GM21717 (cell line): ENCODE data around the gene TAC4.
"Not testable (repeated sequence)": the region's sequence is repeated elsewhere in the genome, so short reads cannot be mapped to it uniquely, and the experiment has no call there.

ENCODE experiments used
- ATAC-seq: cut with Tn5 transposase; IDR thresholded peaks from one replicate; pipeline ENCODE4 v1.9.1; 2021; ENCODE audit warnings: mild to moderate bottlenecking, moderate library complexity; ENCODE audit not compliant: unreplicated experiment

Gene TAC4

DNA sequence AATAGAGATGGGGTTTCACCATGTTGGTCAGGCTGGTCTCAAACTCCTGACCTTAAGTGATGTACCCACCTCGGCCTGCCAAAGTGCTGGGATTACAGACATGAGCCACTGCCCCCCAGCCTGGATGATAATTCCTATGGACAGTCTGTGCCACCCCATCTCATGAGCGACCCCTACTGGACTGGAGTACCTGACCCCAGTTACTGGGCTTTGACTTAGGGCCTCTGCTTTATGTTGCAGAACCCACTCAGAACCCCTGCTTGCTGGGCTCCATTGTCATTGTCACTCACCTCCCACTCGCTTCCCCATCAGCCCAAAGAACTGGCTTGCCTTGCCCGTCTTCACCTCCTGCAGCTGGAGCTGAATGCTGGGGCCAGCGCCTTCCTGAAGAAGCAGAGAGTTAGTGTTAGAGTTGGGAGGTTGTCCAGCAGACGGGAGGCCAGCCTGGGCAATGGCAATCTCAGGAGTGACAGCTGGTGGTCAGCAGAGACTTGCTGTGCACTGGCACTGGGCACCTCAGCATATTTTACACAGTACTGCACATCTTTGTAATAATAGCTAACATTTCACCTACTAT, 4.0 kb downstream of the TAC4 start:
- ATAC-seq = no peak

DNA sequence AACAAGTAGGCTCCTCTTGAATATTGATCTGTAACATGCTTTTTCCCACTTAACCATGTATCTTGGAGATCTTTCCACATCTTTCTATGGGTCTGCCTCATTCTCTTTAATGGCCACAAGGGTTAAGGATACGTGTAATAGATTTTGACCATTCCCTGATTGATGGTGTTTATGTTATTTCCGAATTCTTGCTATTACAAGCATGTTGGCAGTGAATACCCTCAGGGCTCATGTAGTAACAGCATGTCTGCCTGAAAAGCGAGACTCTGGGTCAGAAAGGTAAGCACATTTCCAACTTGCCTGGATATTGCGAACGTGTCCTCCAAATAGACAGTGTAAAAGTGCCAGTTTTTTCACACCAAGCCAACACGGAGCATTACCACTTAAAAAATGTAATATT, 5.0 kb downstream of the TAC4 start:
- no peak for ATAC-seq

DNA sequence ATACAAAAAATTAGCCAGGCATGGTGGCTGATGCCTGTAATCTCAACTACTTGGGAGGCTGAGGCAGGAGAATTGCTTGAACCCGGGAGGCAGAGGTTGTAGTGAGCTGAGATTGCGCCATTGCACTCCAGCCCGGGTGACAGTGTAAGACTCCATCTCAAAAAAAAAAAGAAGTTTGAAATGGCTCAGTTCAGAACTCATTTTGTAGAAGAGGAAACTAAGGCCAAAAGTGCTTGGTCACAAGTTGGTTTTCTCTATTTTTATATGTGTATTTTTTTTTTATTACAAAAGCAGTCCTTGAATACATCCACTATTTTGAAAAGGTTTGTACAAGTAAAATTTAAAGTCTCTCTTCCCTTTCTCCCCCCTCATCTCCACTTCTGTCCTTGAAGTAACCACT, 5.5 kb downstream of the TAC4 start:
- no peak for ATAC-seq

DNA sequence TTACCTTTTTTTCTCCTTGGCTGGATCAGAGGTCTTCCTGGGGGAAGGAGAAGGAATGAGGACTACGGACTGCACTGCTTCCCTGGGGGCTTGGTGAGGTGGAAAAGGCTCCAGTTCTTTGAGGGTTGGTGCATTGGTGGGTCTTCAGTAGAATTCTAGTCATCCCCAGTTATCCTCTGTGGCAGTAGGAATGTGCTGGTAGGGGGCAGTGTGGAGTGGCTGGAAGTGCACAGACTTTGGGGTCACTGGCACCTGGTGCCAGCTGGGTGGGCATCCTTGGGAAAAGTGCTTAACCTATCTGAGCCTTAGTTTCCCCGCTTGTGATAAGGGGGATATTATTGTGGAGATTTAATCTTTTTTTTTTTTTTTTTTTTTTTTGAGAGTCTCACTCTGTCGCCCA, 6.3 kb downstream of the TAC4 start:
- no peak for ATAC-seq

DNA sequence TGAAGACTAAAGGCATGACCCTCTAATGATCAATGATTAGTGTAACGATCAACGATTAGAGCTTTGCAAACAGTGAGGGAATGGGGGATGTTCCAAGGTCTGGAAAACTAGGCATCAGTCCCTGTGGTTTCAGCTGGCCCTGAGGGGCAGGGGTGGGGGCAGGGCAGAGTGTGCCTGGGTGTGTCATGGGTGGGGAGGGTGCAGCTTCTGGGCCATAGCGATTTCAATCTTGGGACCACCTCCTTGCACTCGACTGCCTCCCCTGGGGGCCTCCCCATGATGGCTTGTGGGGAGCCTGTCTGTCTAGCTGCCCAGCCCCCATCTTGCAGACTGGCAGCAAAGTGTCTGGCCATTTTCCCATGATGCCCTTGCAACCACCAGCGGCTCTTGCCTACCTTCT, 8.4 kb downstream of the TAC4 start:
- ATAC-seq = no peak

DNA sequence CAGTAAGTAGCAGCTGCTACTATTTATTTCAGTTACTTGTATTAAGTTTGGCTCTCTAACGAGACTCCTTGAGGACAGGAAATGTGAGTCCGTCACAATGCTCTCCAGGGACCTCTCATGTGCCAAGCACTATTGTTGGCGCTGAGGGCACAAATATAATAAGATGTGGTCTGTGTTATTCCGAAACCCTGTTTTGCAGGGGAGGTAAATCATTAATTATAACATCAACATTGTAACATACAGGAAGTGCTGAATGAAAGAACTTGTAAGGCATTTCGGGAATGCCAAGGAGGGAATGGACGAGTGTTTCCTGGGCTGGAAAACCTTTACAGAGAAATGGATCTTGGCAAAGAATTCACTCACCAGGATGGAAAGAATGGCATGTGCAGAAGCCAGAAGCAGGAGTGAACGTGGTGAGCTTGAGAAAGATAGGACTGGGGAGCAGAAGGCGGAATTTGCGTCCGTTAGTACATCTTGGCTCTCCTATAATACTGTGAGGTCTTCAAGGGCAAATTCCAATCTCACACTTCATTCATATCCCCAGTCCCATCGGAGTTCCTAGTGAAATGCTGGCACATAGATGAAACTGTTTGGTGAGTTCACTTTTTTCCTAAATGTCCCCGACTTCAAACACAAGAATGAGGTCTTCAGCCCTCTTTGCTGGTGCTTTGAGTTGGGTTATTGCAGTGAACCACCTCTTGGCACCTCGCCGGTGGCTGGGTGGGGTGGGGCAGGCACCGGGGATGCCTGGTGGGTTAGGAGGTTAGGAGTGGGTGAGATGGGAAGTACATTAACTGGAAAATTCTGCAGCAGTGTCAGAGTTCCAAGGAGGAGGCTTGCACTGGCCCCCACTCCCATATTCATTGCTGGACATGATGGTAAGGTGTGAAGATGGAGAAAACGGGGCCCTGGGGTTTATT, 11.5 kb downstream of the TAC4 start:
- ATAC-seq = no peak

DNA sequence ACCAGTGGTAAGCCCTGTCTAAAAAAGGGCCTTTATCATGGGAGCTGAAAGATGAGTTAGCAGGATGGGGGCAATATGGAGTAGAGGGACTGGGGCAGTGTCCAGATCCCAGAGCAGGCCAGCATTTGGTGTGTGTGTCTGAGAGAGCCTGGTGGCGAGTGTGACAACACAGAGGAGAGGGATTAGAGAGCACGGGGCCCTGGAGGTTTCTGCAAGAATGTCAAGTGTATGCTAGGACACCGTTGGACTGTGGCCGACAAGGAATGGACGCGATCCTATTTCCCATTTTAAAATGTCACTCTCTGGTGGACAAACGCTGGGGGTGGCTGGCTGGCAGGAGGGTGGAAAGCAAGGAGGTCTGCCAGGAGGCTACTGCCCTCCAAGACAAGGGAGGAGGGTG, 12.4 kb downstream of the TAC4 start:
- no peak for ATAC-seq

DNA sequence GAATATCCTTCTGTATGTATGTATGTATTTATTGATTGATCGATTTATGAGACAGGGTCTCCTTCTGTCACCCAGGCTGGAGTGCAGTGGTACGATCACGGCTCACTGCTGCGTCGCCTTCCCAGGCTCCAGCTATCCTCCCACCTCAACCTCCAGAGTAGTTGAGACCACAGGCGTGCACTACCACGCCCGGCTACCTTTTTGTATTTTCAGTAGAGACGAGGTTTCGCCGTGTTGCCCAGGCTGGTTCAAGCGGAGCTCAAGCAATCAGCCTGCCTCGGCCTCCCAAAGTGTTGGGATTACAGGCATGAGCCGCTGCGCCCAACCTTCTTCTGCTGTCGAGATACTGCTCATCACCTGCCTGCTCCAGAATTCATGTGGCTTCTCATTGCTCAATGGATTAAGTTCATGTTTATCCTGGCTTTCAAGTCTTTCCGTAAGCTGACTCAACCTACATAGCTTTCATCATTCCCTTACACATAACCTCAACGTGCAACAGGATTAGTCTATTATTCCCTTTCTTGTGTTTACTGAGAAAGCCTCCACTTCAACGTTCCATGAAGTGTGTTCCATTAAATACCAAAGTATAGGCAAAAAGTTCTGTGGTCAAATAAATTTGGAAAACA, 13.6 kb downstream of the TAC4 start:
- ATAC-seq = no peak

DNA sequence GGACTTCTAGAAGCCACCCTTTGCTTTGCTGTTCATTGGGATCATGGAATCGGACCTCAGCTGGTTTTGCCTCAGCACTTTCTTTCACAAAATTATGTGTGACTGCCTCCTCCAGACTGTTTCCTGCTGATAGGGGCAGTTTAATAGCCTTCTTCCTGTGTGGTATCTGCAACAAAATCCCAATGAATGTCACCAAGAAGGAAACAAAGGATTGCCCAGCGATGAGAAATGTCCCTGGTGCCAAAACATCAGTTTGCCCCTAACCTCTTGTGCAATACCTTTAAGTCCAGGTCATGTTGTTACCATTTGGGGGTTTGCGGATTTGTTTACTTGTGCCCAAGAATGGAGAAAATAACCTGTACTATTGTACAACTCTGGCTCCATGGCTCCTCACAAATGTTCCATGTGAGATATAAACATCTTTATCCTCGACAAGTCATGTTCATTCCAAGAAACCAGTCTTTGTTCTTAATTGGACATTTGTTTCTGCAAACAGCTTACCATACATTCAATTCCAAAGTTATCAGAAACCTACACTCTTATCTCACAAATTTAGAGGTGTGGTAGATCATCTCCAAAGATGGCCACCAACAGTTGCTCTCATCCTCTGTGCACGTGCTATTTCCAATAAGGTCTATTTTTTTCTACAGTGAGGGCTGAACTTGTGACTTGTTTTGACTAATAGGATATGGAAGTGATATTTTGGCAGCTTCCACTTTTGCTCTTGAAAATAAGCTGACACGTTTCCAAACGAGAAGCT, 14.8 kb downstream of the TAC4 start:
- no peak for ATAC-seq

DNA sequence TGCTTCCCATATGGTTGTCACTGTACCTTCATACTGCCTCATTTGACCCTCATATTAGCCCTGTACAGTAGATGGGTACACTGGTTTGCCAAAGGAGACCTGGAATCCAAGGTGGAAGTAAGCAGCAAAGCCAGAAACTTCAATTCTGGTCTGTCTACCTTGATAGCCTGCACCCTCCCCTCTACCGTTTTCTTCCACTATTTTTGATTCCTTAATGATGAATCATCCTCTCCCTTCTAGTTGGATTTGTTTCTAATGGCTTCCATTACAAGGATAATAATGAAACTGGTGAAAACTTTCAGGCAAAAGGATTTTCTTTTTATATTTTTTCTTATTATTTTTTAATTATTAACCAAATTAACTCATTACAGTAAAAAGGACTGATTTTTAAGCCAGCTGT, 17.3 kb downstream of the TAC4 start:
- ATAC-seq = no peak

DNA sequence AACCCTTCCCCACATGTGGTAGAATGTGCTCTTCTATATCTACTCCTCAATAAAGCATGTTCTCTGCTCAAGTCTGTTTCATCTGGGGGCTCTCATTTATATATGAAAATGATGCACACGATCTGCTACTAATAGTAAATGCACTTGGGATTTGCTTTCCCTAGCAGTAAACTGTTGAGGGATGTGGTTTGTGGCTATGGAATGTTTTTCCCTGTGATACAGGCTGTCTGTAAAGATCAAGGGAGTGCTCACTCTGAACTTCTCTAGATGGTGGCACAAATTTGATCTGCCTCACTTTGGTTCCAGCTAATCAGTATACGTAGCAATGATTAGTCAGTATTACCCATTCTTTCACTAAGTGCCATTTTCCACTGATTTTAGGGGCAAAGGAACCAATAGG, 18.8 kb downstream of the TAC4 start:
- no peak for ATAC-seq

DNA sequence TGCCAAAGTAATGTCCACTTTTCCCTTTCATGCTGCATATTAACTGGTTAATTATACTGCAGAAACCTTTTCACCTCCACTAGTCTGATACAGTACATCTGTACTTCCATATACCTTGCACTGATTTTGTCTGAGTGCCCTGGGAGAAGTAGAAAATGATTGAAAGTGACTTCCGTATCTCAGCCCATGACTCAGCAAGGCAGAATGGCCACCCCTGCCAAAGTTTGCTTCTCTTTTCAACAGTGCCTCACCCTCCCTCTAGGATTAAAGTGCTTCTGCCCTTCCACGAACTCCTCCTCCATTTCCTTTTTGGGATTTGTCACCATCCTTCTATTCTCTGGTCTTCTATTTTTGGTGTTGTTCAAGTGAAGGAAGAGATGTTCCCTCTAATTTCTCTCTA, 19.5 kb downstream of the TAC4 start:
- ATAC-seq = not testable (repeated sequence)

DNA sequence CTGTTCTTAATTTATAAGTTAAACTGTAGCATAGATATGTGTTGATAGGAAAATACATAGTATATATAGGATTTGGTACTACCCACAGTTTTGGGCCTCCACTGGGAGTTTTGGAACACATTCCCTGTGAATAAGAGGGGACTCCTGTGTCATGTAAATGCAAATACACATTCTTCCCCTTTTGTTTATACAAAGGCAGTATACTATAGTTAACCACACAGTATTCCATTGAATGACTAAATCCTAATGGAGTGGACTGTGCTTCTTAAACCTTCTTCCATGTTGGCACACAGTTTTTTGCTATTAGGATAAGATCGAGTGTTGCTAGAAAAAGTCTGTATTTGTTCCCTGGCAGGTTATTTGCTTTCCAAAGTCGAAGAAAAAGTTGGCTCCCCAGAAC, 22.2 kb downstream of the TAC4 start:
- no peak for ATAC-seq

DNA sequence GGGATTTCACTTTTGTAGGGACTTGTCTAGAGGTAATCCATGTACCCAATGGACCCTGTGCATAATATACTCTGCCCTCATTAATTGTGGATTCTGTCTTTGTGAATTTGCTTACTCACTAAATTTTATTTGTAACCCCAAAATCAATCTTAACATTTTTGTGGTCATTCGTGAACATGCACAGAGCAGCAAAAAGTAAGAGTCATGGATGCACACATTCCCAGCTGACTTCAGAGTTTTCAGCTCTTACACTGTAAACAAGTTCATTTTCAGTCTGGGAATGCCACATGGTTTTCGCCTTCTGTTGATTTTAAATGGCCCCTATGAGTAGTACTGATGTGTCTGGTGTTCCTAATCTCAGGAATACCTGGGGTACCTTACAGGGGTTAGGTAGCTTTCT, 24.3 kb downstream of the TAC4 start:
- ATAC-seq = no peak

DNA sequence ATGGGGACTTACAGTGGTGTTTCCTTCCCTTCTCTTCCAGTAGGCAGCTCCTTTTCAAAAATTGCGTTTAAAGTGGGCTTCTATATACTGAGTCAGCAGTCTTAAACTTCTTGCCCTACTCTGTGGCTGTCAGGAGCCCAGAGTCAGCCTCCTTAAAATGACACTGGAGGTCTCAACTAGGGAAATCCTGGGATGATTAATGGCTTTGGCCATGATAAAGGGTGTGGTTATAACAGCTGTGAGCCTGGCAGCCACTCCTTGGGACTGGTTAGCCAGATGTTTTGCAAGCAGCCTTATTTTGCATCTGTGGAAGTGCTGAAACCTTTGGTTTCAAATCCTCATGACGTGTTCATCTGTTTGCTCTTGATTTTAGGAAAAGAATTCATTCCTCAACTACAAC, 25.0 kb downstream of the TAC4 start:
- no peak for ATAC-seq

DNA sequence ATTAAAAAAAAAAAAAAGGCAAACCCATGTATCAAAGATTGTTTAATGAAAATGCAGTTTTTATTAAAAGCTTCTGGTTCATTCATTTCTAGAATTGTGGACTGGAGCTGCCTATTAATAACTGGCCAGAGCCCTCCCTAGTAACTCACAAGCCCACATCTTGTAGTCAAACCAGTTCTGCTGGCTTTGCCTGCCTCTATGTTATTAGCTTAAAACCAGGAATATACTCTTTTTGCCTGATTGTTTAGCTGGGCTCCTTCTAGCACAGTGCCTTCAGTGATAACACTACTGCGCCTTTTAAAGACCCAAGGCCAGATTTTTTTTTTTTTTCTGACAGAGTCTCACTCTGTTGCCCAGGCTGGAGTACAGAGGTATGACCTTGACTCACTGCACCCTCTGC, 26.0 kb downstream of the TAC4 start:
- no peak for ATAC-seq

DNA sequence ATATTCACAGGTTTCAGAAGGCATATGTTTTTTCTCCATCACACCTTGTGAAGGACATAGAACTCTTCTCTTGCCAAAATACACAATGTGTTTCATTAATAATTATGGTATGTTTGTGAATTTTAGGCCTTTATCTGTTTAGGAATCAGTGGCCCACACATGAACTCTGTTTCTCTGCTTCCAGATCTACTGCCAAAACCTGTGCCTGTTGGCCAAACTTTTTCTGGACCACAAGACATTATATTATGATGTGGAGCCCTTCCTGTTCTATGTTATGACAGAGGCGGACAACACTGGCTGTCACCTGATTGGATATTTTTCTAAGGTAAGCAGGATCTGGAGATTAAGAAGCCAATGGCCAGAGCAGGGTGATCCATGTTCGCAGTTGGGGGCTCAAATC, 26.4 kb downstream of the TAC4 start:
- no peak for ATAC-seq

DNA sequence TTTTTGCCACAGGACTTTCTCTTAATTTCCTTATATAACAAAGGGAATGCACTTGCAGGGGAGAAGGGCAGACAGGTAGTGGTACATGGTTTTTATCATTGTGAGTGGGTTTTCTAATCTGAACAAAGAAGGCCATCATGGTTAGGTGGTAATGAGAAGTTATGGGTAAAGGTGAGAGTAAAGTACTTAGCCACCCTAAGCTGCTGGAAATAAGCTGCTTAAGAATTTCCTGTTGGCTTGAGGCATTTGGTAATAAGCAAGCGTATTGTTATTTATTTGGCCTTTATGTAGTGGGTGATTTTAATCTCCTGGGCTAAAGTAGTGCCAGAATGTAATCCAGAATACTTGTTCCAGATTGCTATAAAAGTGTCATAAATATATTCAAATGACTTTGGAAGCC, 27.1 kb downstream of the TAC4 start:
- ATAC-seq = no peak

DNA sequence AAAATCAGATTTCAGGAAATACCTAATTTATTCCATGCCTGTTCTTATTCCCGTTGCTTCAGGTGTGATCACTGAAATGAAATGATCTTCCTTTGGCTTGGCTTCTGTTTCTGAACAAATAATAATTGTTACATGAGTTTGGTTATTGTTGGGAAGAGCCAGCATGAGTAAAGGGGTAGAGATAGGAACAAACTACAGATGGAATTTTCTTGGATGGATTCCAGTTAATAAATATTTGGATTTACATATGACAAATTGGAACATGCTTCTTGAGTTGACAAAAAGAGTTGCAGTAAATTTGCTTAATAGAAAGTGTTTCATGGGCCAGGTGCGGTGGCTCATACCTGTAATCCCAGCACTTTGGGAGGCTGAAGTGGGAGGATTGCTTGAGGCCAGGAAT, 28.2 kb downstream of the TAC4 start:
- ATAC-seq = no peak

DNA sequence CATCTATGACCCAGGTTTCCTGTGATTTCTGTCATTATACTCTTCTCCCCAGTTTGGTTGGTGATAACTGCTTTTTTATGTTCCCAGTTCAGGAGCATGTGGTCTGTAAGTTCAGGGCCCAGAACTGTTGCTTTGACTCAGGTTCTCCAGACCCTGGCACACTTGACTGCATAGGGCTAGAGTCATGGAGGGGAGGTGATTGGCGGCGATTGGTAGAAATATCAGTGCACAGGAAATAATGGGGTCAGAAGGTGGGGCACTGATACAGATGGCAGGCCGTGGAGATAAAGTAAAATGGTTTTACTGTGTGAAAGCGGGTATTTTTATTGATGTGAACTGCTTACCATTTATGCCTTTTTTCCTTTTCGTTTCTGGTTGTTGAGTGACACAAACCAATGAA, 28.7 kb downstream of the TAC4 start:
- no peak for ATAC-seq

DNA sequence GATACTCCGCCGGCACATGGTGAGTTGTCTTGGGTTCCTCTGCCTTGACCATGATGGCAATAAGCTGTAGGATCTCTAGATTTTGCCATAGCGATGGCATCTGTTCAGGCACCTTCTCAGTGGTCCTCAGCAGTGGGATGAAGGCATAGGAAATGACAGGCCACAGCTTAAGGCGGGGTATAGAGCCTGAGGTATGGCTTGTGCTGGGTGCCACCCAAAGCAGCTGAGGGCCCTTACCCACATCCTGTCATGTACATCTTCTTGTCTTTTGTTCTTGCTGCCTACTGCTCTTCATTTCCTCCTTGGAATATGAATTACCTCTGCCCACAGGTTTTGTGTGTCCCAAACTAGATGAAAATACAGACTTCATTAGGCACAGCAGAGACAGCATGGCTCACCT, 29.9 kb downstream of the TAC4 start:
- ATAC-seq = no peak
